GM12878 (cell line): Measurements from ENCODE around the gene TXN2. TPM values are rescaled to one million over a fixed set of nuclear protein-coding genes. Genes with fewer than 3 reads are reported as not detected.
A peak's percentile ranks its signal among the peaks of the same experiment; 100 is the strongest.

ENCODE experiments used
- ATAC-seq: fragments of 200-7000 bp; cut with Tn5 transposase; 3 replicates; pipeline ENCODE4 v1.9.1; 2020; ENCODE audit warnings: mild to moderate bottlenecking, moderate library complexity
- BruUV-seq: library from RNA; stranded (reverse); fragments of 400-500 nt; replicated peaks from 2 replicates; lab custom pipeline; 2021; lab: Mats Ljungman, UMichigan
- CTCF ChIA-PET: fragments of 300-600 bp; sonication (Branson Sonifier 250); formaldehyde crosslinking; extraction: SDS; loops from one replicate; lab custom pipeline; 2021; ENCODE audit warnings: inconsistent platforms; lab: Yijun Ruan, JAX
- POLR2A ChIA-PET: fragments of 350-600 bp; formaldehyde crosslinking; extraction: SDS; loops from one replicate; lab custom pipeline; 2021; ENCODE audit warnings: inconsistent platforms; lab: Charles Lee
- RAD21 ChIA-PET: fragments of 300-600 bp; sonication (Branson Sonifier 250); formaldehyde crosslinking; loops from one replicate; lab custom pipeline; 2023; ENCODE audit warnings: antibody characterized with exemption; ENCODE audit not compliant: unreplicated experiment; lab: Charles Lee
- SMC1A ChIA-PET: fragments of 300-600 bp; sonication (Branson Sonifier 250); formaldehyde crosslinking; loops from one replicate; lab custom pipeline; 2023; ENCODE audit not compliant: unreplicated experiment, uncharacterized antibody; lab: Charles Lee
- DNase-seq: peaks from one replicate; pipeline ENCODE4 v3.0.0-alpha.2; 2011; ENCODE audit warnings: low read depth, low spot score
- FAIRE-seq: peaks from 3 replicates; lab custom pipeline; 2011; peaks lifted over from hg19 to GRCh38; lab: Jason Lieb, UNC
- H2AFZ ChIP-seq: 2 replicates; pipeline ENCODE4 v1.6.0; 2011; ENCODE audit warnings: low read depth, low read length, control low read depth; ENCODE audit not compliant: control insufficient read depth
- H3K27ac ChIP-seq: 2 replicates; pipeline ENCODE4 v1.5.1; 2011; ENCODE audit warnings: control low read depth; ENCODE audit not compliant: control insufficient read depth, insufficient read depth
- H3K27me3 ChIP-seq, 2 experiments: replicated peaks in 1 of 2; 2 replicates each; pipeline versions ENCODE4 v1.6.0 to v1.6.1; 2011; ENCODE audit warnings: low read length in 1 of 2; ENCODE audit not compliant: control insufficient read depth in 2 of 2, insufficient read depth in 2 of 2
- H3K36me3 ChIP-seq, 2 experiments: 2 replicates each; pipeline ENCODE4 v1.5.1; 2011; ENCODE audit warnings: low read length in 1 of 2; ENCODE audit not compliant: control insufficient read depth in 2 of 2, insufficient read depth in 2 of 2
- H3K4me1 ChIP-seq: 2 replicates; pipeline ENCODE4 v1.6.1; 2011; ENCODE audit warnings: mild to moderate bottlenecking, low read length, moderate library complexity, mixed read lengths; ENCODE audit not compliant: control insufficient read depth, insufficient read depth
- H3K4me2 ChIP-seq: 2 replicates; pipeline ENCODE4 v1.6.0; 2011; ENCODE audit warnings: control low read depth; ENCODE audit not compliant: control insufficient read depth, insufficient read depth
- H3K4me3 ChIP-seq: fragments of 200-600 bp; sonication (generic); 2 replicates; pipeline ENCODE4 v1.5.1; 2016
- H3K79me2 ChIP-seq: 2 replicates; pipeline ENCODE4 v1.6.0; 2011; ENCODE audit warnings: low read length; ENCODE audit not compliant: control insufficient read depth, insufficient read depth
- H3K9ac ChIP-seq: 2 replicates; pipeline ENCODE4 v1.8.0; 2011; ENCODE audit warnings: low read length, control low read depth, mixed read lengths; ENCODE audit not compliant: control insufficient read depth, insufficient read depth
- H3K9me3 ChIP-seq: replicated peaks from 3 replicates; pipeline ENCODE4 v1.5.1; 2011; ENCODE audit warnings: mild to moderate bottlenecking, low read length; ENCODE audit not compliant: control insufficient read depth, insufficient read depth
- H4K20me1 ChIP-seq: 2 replicates; pipeline ENCODE4 v1.6.0; 2011; ENCODE audit not compliant: control insufficient read depth, insufficient read depth
- ATF3 ChIP-seq: IDR thresholded peaks from 2 replicates; pipeline ENCODE4 v1.6.1; 2011; ENCODE audit warnings: low read depth, mild to moderate bottlenecking, low read length, moderate library complexity, borderline replicate concordance; ENCODE audit errors: extremely low read depth
- ATF7 ChIP-seq: fragments of 450-650 bp; IDR thresholded peaks from 2 replicates; pipeline ENCODE4 v1.6.1; 2016; ENCODE audit warnings: low read depth, mild to moderate bottlenecking
- CHD1 ChIP-seq: IDR thresholded peaks from 2 replicates; pipeline ENCODE4 v1.6.1; 2012; ENCODE audit warnings: low read depth, low read length, improper control_type of control experiment
- CHD2 ChIP-seq: IDR thresholded peaks from 2 replicates; pipeline ENCODE4 v1.6.1; 2011; ENCODE audit warnings: low read depth, low read length, improper control_type of control experiment, borderline replicate concordance
- CHD4 ChIP-seq: fragments of 200-600 bp; sonication (generic); IDR thresholded peaks from 2 replicates; pipeline ENCODE4 v1.6.1; 2016; ENCODE audit warnings: mild to moderate bottlenecking
- CREB1 ChIP-seq: IDR thresholded peaks from 2 replicates; pipeline ENCODE4 v1.6.1; 2012; ENCODE audit warnings: low read depth, mild to moderate bottlenecking, inconsistent platforms
- ELK1 ChIP-seq: IDR thresholded peaks from 2 replicates; pipeline ENCODE4 v1.6.1; 2012; ENCODE audit warnings: low read depth, low read length, improper control_type of control experiment
- ZBTB40 ChIP-seq: fragments of 450-650 bp; IDR thresholded peaks from 2 replicates; pipeline ENCODE4 v1.6.1; 2016; ENCODE audit warnings: mild to moderate bottlenecking, moderate library complexity, borderline replicate concordance
- ZNF384 ChIP-seq: IDR thresholded peaks from 2 replicates; pipeline ENCODE4 v1.6.1; 2012; ENCODE audit warnings: low read depth, mild to moderate bottlenecking, low read length, improper control_type of control experiment, borderline replicate concordance
- ZSCAN29 ChIP-seq: fragments of 450-650 bp; IDR thresholded peaks from 2 replicates; pipeline ENCODE4 v1.6.1; 2017; ENCODE audit warnings: mild to moderate bottlenecking, moderate library complexity
- WGBS: methylation state at CpG from one replicate; pipeline ENCODE4 v1.1.6; 2016; ENCODE audit warnings: low lambda C conversion rate; ENCODE audit not compliant: insufficient replicate concordance, insufficient coverage; ENCODE audit errors: missing lambda C conversion rate; 5-methylcytosine and 5-hydroxymethylcytosine counted together
- in situ Hi-C: fragments of 300-500 bp; cut with MboI; formaldehyde crosslinking; loops from 9 replicates; pipeline ENCODE4 v1.14.3; 2018; ENCODE audit warnings: mixed read lengths
- intact Hi-C: fragments of 100-400 bp; cut with micrococcal nuclease; formaldehyde crosslinking; loops from one replicate; pipeline ENCODE4 v1.14.2; 2022; ENCODE audit not compliant: unreplicated experiment
- polyA plus RNA-seq, 11 experiments: library from polyadenylated mRNA; depleted of rRNA in 4 of 11; unstranded in 6 of 11; stranded (reverse) in 5 of 11; fragments of >200 nt; fragmentation: Nextera tagmentation in 4 of 11; fragmentation: Illumina TruSeq in 1 of 11; extraction: Ambion mirVana in 4 of 11; extraction: Trizol in 1 of 11; gene quantifications; 1 replicate in 1 of 11; 2 replicates in 10 of 11; pipeline versions ENCODE4 v1.2.1 to v1.2.3, GENCODE V29; 2011 to 2016; ENCODE audit warnings: inconsistent platforms in 2 of 11, missing spikeins in 2 of 11, low read depth in 1 of 11
- total RNA-seq, 4 experiments: library from RNA; depleted of rRNA in 3 of 4; stranded (reverse); fragments of >200 nt in 3 of 4; fragmentation: Illumina TruSeq in 1 of 4; extraction: Trizol in 1 of 4; gene quantifications; 2 replicates each; pipeline versions ENCODE4 v1.2.1 to v1.2.3, GENCODE V29; 2013 to 2021

The TXN2 gene
- total and polyA plus RNA-seq, 10 of the 15 experiments (the other 5 are each of a cell fraction or from before 2014, with no cell fraction given): 70.2 to 350 (median 183) TPM

- H4K20me1 ChIP-seq: no peaks in the 10 kb centered on the region
- ATAC-seq: 0 out of 3 replicates have a peak, but pooled peaks have one; percentile 21
Observed at GRCh38 chr22:36443198-36443770, 38.2 kb downstream of the TXN2 start.

GRCh38 chr22:36442506-36443197 is 38.8 kb downstream of the TXN2 start:
- no peaks in the 10 kb centered on the region for H3K79me2 ChIP-seq
- FAIRE-seq (no peak), ATAC-seq (no peak), DNase-seq (no peak)
- RAD21 ChIA-PET: interaction anchor here (0.5 kb wide), 1 partner anchor 292 kb away, joined by 3 read pairs; no protein-coding TSS in a partner anchor
- H3K4me2 ChIP-seq: no peak overlapping the region
- POLR2A ChIA-PET: interaction anchor here (0.5 to 1.3 kb wide), 2 partner anchors 195 to 330 kb away, joined by 3 read pairs; no protein-coding TSS in a partner anchor
- H2AFZ ChIP-seq: no peak overlapping the region
- no peak overlapping the region for H3K27ac ChIP-seq
- H3K4me3 ChIP-seq: no peak overlapping the region
- no peak overlapping the region for H3K9ac ChIP-seq
- WGBS: 68% methylated on average over 12 of the region's 12 CpGs
- CTCF ChIA-PET: interaction anchor here (0.8 to 1.5 kb wide), 4 partner anchors 9 to 111 kb away, joined by 3 to 4 read pairs (median 3); no protein-coding TSS in a partner anchor
- H3K4me1 ChIP-seq: peaks cover 3% of the 10 kb centered on the region; the same call in 1 of the 2 replicates
- H3K36me3 ChIP-seq: no peaks in the 10 kb centered on the region
- BruUV-seq: no TSS peak
- no peaks in the 10 kb centered on the region for H4K20me1 ChIP-seq
- intact Hi-C loops: no loop called here
- in situ Hi-C loops: no loop called here
- no peaks in the 10 kb centered on the region for H3K9me3 ChIP-seq
- SMC1A ChIA-PET: no interaction called here
- H3K27me3 ChIP-seq: no peaks in the 10 kb centered on the region
- no peak for TF ChIP-seq ZBTB40
- no peak for TF ChIP-seq CHD2
- TF ChIP-seq ELK1: no peak
- TF ChIP-seq ATF7: no peak
- TF ChIP-seq ATF3: no peak
- no peak for TF ChIP-seq CHD4
- TF ChIP-seq CREB1: no peak
- TF ChIP-seq ZSCAN29: no peak

More at GRCh38 chr22:36443198-36443770, 38.2 kb downstream of the TXN2 start:
- WGBS: 42% methylated on average over 7 of the region's 8 CpGs
- POLR2A ChIA-PET: interaction anchor here (1.3 kb wide), 1 partner anchor 195 kb away, joined by 3 read pairs; no protein-coding TSS in a partner anchor
- Histone ChIP-seq H3K79me2 (no peaks in the 10 kb centered on the region), H3K9me3 (no peaks in the 10 kb centered on the region), H3K27me3 (no peaks in the 10 kb centered on the region), H3K9ac (no peak overlapping the region), H3K27ac (no peak overlapping the region), H3K4me2 (no peak overlapping the region), H2AFZ (no peak overlapping the region), H3K4me3 (no peak overlapping the region), H3K4me1 (peaks cover 3% of the 10 kb centered on the region; the same call in 1 of the 2 replicates), H3K36me3 (no peaks in the 10 kb centered on the region)
- SMC1A ChIA-PET: no interaction called here
- TF ChIP-seq CHD1: no peak
- TF ChIP-seq ZNF384: peak; percentile 38; the same call in 1 of the 2 replicates
- CTCF ChIA-PET: interaction anchor here (0.8 to 1.5 kb wide), 3 partner anchors 9 to 110 kb away, joined by 3 read pairs; no protein-coding TSS in a partner anchor
- RAD21 ChIA-PET: no interaction called here
- no TSS peak for BruUV-seq
- FAIRE-seq: no peak
- no peak for DNase-seq
- in situ Hi-C loops (no loop called here), intact Hi-C loops (no loop called here)
